ENCODE data around the gene VPS35. TPM values are rescaled to one million over a fixed set of nuclear protein-coding genes. Genes with fewer than 3 reads are reported as not detected.

Gene VPS35
- total and polyA plus RNA-seq, 3 donors from 2014 or later, result 75.5 to 129 (median 128) TPM

DNA sequence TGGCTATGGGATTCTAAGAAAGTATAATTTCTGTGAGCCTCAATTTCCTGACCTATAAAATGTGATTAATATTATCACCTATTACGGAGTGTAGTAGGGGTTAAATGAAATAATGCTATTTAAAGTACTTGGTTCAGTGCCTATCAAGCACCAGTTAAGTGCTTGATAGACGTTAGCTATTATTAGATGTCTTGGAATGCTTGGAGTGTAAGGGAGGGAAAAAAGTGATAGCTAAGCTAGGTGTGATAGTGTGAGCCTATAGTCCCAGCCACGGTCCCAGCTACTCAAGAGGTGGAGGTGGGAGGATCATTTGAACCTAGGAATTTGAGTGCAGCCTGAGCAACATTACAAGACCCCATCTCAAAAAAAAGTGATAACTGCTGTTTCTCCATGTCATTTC lies 8.0 kb upstream of the VPS35 start:
- WGBS, 2 donors, result 58 to 60% methylated on average over 3 of the region's 3 CpGs
- intact Hi-C loops (cut with DNase I; ENCODE audit: low total_unique reads), result no loop called here
- H3K9me3 ChIP-seq, result no peaks in the 10 kb centered on the region
- TF ChIP-seq, protein P1, sequence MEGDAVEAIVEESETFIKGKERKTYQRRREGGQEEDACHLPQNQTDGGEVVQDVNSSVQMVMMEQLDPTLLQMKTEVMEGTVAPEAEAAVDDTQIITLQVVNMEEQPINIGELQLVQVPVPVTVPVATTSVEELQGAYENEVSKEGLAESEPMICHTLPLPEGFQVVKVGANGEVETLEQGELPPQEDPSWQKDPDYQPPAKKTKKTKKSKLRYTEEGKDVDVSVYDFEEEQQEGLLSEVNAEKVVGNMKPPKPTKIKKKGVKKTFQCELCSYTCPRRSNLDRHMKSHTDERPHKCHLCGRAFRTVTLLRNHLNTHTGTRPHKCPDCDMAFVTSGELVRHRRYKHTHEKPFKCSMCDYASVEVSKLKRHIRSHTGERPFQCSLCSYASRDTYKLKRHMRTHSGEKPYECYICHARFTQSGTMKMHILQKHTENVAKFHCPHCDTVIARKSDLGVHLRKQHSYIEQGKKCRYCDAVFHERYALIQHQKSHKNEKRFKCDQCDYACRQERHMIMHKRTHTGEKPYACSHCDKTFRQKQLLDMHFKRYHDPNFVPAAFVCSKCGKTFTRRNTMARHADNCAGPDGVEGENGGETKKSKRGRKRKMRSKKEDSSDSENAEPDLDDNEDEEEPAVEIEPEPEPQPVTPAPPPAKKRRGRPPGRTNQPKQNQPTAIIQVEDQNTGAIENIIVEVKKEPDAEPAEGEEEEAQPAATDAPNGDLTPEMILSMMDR (IDR thresholded peaks at IDR 0.05), result no peak
- no peak for TF ChIP-seq POLR2A (IDR thresholded peaks at IDR 0.05)
- no peaks in the 10 kb centered on the region for H3K27me3 ChIP-seq
- H3K27ac ChIP-seq, result no peak overlapping the region
- no peaks in the 10 kb centered on the region for H3K36me3 ChIP-seq (ENCODE audit: low read depth, missing control alignments)
- DNase-seq, result no peak
- H3K4me3 ChIP-seq, result no peak overlapping the region
- H3K4me1 ChIP-seq, result peaks cover 5% of the 10 kb centered on the region

DNA sequence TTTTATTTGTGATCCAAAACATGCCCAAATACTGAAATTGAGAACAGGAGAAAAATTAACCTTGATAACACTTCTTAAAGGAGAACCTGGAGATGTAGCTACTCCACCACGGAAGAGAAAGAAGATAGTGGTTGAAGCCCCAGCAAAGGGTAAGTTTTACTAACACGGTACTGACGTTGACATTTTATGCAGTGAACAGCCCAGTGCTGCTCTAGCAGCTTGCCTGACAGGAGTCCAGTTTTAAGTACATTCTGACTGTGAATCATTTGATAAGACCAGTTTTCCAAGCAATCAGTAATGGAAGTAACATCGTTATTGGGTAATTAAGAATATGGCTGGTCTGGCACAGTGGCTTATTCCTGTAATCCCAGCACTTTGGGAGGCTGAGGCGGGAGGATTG lies 7.0 kb upstream of the VPS35 start:
- intact Hi-C loops (cut with DNase I; ENCODE audit: low total_unique reads), result no loop called here
- Histone ChIP-seq H3K9me3 (no peaks in the 10 kb centered on the region), H3K4me3 (no peak overlapping the region), H3K27ac (no peak overlapping the region), H3K36me3 (ENCODE audit: low read depth, missing control alignments) (no peaks in the 10 kb centered on the region), H3K4me1 (peaks cover 12% of the 10 kb centered on the region), H3K27me3 (no peaks in the 10 kb centered on the region)
- no peak for TF ChIP-seq POLR2A (IDR thresholded peaks at IDR 0.05)
- TF ChIP-seq, protein P1 (IDR thresholded peaks at IDR 0.05), result no peak
- WGBS, 2 donors, result 87 to 90% methylated on average over 5 of the region's 5 CpGs
- no peak for DNase-seq

DNA sequence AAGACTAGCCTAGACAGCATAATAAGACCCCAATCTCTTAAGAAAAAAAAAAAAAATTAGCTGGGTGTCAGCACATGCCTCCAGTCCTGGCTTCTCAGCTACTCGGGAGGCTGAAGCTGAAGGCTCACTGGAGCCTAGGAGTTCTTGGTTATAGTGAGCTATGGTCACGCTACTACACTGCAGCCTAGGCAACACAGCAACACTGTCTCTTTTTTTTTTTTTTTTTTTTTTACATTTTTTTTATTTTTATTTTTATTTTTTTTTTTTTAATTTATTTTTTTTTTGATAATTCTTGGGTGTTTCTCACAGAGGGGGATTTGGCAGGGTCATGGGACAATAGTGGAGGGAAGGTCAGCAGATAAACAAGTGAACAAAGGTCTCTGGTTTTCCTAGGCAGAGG lies 4.6 kb upstream of the VPS35 start:
- DNase-seq, result no peak
- H3K27ac ChIP-seq, result peak overlapping the region in 1 of 2 donors; percentile 7
- no peaks in the 10 kb centered on the region for H3K36me3 ChIP-seq (ENCODE audit: low read depth, missing control alignments)
- 89 to 90% methylated on average over 2 of the region's 2 CpGs for WGBS, 2 donors
- peaks cover 20% of the 10 kb centered on the region for H3K4me1 ChIP-seq
- intact Hi-C loops (cut with DNase I; ENCODE audit: low total_unique reads), result no loop called here
- no peak overlapping the region for H3K4me3 ChIP-seq
- no peaks in the 10 kb centered on the region for H3K9me3 ChIP-seq
- TF ChIP-seq, protein P1 (IDR thresholded peaks at IDR 0.05), result no peak
- no peak for TF ChIP-seq POLR2A (IDR thresholded peaks at IDR 0.05)
- no peaks in the 10 kb centered on the region for H3K27me3 ChIP-seq

DNA sequence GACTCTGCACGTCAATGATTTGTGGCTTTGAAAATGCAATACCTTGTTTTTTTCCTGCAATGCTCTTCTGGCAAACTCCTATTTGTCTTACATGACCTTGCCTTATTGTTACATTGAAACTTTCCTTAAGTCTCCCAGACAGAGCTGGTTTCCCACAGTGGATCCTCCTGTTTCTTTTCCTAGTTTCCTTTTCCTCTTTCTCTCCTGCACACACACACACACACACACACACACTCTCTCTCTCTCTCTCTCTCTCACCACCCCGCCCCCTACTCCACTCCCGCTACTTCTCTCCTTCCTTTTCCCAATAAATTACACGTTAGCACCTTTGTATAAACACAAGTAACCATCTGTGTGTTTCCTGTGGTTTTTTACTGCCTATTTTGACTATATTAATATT lies 2.7 kb upstream of the VPS35 start:
- no peak for DNase-seq
- peaks cover 33% of the 10 kb centered on the region for H3K4me1 ChIP-seq
- peak overlapping the region in 1 of 2 donors; percentile 11 for H3K27ac ChIP-seq
- H3K4me3 ChIP-seq, result no peak overlapping the region
- intact Hi-C loops (cut with DNase I; ENCODE audit: low total_unique reads), result no loop called here
- no peaks in the 10 kb centered on the region for H3K9me3 ChIP-seq
- TF ChIP-seq, protein P1 (IDR thresholded peaks at IDR 0.05), result no peak
- TF ChIP-seq POLR2A (IDR thresholded peaks at IDR 0.05), result no peak
- no peaks in the 10 kb centered on the region for H3K36me3 ChIP-seq (ENCODE audit: low read depth, missing control alignments)
- no peaks in the 10 kb centered on the region for H3K27me3 ChIP-seq
- 52 to 57% methylated on average over 4 of the region's 4 CpGs for WGBS, 2 donors
